Tongue (tissue), 2 donors: ENCODE measurements around the gene CACNA2D4. TPM values are rescaled to one million over a fixed set of nuclear protein-coding genes. Genes with fewer than 3 reads are reported as not detected.

Experiments
- DNase-seq: peaks from one replicate; pipeline ENCODE4 v3.0.0-alpha.2; 2015
- total RNA-seq: library from RNA; depleted of rRNA; stranded (reverse); fragments of >200 nt; gene quantifications from one replicate; pipeline ENCODE4 v1.2.3, GENCODE V29; 2014

Gene CACNA2D4
- total RNA-seq, 1 donor from 2014 or later, result 3.2 TPM

DNA sequence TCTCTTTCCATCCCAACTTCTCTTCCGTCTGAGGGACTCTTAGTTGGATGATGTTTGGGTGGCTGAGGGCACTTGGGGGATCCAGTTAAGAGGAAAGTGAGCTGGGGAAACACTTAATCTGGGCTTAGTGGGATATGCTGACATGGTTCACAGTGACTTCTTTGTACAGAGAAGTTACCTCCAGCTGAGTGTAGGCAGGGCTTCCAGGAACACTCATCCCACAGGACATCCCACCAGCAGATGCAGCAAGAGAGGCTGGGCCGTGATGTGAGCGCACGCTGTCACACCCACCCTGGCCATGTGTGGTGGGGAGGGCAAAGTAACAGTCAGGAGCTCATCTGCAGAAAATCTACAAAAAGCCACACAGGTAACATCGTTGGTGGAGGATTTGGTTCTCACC is 832 bp upstream of the CACNA2D4 start:
- peak; percentile 62 for DNase-seq

GRCh38 chr12:1918884-1919236 is 408 bp upstream of the CACNA2D4 start:
- DNase-seq, result no peak

DNA sequence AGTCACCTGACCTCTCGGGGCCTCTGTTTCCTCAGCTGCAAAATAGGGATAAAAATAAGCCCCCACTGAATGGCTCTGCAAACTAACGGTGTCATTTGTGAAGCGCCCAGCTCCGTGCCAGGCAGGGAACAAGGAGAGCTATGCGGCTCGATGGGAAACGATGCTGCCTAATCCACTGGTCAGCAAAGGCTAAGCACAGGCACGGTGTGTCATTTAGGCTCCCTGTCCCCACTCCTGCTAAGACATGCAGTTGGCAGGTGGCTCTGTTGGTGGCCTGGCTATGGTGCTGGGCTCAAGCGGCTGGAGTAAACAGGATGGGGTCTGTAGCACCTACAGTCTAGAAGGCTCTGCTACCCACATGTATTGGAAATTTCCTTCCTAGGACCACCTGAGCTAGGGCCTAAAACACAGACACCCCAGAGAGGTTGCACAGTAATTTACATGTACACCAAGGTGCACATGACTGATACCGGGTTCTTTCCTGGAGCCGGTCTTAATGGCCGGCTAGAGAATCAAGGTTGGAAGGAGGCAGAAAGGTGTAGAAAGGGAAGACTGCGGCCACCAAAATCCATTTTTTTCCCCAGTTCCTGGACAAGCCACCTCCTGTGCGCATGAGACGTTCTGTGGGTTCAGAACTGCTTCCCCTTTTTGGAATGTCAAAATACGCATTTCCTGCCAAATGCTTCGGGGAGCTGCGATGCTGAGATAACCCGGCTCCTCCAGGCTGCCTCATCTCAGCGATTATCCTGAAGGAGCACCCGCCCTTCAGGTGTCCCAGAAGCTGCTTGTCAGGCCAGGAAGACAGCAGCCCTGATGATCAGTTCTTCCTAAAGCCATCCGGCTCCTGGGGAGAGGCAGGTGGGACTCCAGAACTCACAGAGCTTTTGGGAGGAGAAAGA is 1.0 kb downstream of the CACNA2D4 start:
- DNase-seq, result no peak

DNA sequence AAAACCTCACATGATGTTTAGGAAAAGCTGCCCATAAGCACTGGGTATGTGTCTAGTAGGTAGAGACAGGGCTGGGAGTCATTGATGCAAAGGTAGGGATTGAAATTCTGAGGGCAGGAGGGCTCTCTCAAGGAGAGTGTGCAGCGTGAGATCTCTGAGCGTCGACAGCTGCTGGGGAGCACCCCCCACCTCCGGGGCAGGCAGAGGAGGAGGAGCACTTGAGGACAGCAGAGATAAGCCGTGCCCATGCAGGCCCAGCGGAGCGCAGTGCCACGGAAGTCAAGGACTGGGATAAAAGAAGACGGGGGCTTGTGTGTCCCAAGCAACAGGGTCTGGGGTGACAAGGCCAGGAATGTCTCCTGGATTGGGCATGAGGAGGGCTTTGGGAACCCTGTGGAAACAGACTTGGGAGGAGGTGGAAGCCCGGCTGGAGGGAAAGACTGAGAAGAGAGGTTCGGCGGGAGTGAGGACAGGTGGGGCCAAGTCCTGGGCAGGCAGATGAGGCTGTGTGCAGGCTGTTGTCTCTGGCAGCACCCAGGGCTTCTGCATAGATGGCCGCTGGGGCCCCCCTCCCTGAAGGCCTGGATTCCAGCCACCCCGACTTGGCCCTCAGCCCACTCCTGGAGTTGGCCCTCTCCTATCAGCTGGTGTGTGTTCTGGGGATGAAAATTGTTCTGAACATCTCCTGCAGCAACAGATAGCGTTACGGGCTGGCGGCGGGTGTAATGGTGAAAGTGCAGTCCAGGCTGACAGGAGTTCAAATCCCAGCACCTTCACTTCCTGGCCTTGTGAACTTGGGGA is 1.9 kb downstream of the CACNA2D4 start:
- peak; percentile 82 for DNase-seq

GRCh38 chr12:1915082-1915968 is 3.1 kb downstream of the CACNA2D4 start:
- DNase-seq, result no peak

GRCh38 chr12:1914114-1914911 is 4.1 kb downstream of the CACNA2D4 start:
- no peak for DNase-seq

DNA sequence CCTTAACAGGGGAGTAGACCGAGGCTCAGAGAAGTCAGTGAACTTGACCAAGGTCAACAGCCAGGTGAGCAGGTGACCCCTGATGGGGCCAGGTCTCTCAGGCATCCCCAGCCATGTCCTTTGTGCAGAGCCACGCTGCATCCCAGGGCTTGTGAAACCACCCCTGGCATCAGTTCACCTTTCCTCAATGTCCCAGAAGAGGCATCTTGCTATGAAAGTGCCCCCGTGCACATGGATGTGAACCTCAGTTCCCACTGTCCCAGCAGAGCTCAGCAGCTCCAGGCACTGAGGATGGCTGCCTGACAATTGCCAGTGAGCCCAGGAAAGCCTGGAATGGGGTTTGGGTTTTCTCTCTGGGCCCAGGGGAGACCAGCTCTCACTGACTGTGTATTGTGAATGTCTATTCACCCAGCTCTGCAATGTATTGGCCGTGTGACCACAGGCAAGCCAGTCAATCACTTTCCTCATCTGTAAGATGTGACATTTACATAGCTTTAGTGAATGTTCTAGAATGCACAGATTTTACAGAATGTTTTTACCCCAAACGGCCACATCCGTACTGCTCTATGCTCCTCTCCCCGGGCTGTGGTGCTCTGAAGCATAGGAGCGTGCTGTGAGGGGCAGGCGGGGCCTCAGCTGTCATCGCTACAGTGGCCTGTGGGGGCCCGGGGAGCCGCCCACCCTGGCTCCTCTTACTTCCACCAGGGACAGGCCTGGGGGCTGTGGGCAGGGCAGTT is 4.9 kb downstream of the CACNA2D4 start:
- peak; percentile 75 for DNase-seq

GRCh38 chr12:1912580-1913376 is 5.7 kb downstream of the CACNA2D4 start:
- DNase-seq, result no peak

GRCh38 chr12:1911598-1912575 is 6.6 kb downstream of the CACNA2D4 start:
- DNase-seq, result peak; percentile 95

- no peak for DNase-seq
These were observed 8.0 kb downstream of the CACNA2D4 start for GRCh38 chr12:1910468-1910867.

- no peak for DNase-seq
These were observed 9.7 kb downstream of the CACNA2D4 start for GRCh38 chr12:1908758-1909157.

GRCh38 chr12:1907652-1908611 is 10.5 kb downstream of the CACNA2D4 start:
- no peak for DNase-seq

GRCh38 chr12:1906579-1906978 is 11.9 kb downstream of the CACNA2D4 start:
- DNase-seq, result no peak

DNA sequence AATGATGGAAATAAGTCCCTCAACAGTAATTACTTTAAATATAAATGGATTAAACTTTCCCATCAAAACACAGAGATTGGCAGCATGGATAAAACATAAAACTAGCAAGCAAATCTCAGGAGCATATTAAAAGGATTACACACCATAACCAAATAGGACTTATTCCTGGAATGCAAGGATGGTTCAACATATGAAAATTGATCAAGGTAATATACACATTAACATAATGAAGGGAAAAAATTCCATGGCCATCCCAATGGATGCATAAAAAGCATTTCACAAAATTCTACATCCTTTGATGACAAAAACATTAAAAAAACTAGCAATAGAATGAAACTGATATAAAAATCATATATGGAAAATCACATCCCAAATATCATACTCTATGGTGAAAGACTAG is 13.6 kb downstream of the CACNA2D4 start:
- DNase-seq, result no peak

DNA sequence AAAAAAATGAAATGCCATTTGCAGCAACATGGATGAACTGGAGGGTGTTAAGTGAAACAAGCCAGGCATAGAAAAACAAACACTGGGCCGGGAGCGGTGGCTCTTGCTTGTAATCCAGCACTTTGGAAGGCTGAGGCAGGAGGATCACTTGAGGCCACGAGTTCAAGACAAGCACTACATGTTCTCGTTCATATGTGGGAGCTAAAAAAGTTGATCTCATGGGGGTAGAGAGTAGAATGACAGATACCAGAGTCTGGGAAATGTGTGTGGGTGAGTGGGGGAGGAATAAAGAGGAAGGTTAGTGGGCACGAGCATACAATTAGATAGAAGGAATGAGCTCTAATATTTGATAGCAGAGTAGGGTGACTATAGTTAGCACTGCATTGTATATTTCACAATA is 21.5 kb downstream of the CACNA2D4 start:
- DNase-seq, result no peak

GRCh38 chr12:1890810-1891209 is 27.6 kb downstream of the CACNA2D4 start:
- no peak for DNase-seq

GRCh38 chr12:1890119-1890703 is 28.2 kb downstream of the CACNA2D4 start:
- peak; percentile 62 for DNase-seq
